K562 (cell line): ENCODE results near the gene DRAXIN. TPM values are rescaled to one million over a fixed set of nuclear protein-coding genes. Genes with fewer than 3 reads are reported as not detected.

Source experiments
- MTA3 ChIP-seq: fragments of 450-650 bp; formaldehyde crosslinking; IDR thresholded peaks from 2 replicates; pipeline ENCODE4 v1.6.1; 2017; ENCODE audit warnings: mild to moderate bottlenecking, borderline replicate concordance
- NR4A1 ChIP-seq, 2 experiments: fragments of 250-450 bp in 1 of 2; fragments of 450-650 bp in 1 of 2; sonication (Bioruptor Pico) in 1 of 2; IDR thresholded peaks; 2 replicates each; pipeline versions ENCODE4 v1.4.0 to v1.6.1; 2016 to 2020; ENCODE audit warnings: mild to moderate bottlenecking in 2 of 2, missing compliant biosample characterization in 1 of 2, missing genetic modification characterization in 1 of 2, moderate library complexity in 1 of 2
- PTTG1 ChIP-seq: fragments of 450-650 bp; IDR thresholded peaks from 2 replicates; pipeline ENCODE4 v1.6.1; 2016; ENCODE audit warnings: low read depth, mild to moderate bottlenecking, missing genetic modification characterization, missing compliant biosample characterization
- RNF2 ChIP-seq: sonication (generic); IDR thresholded peaks from 2 replicates; pipeline ENCODE4 v1.6.1; 2016
- RUNX1 ChIP-seq: sonication (generic); IDR thresholded peaks from 2 replicates; pipeline ENCODE4 v1.6.1; 2016; ENCODE audit warnings: antibody characterized with exemption, low read depth
- SRSF3 ChIP-seq: fragments of 200-400 bp; formaldehyde crosslinking; IDR thresholded peaks from 2 replicates; pipeline ENCODE4 v1.6.1; 2016; ENCODE audit warnings: mild to moderate bottlenecking, low read length, moderate library complexity; ENCODE audit not compliant: insufficient read depth
- TAF9B ChIP-seq: fragments of 450-650 bp; IDR thresholded peaks from 2 replicates; pipeline ENCODE4 v1.6.1; 2018; ENCODE audit warnings: mild to moderate bottlenecking; ENCODE audit not compliant: partially characterized antibody
- TCF3 ChIP-seq: sonication (generic); formaldehyde crosslinking; IDR thresholded peaks from 2 replicates; pipeline ENCODE4 v1.4.0; 2020; ENCODE audit warnings: mild to moderate bottlenecking, missing genetic modification reagents
- ZBED1 ChIP-seq: IDR thresholded peaks from 2 replicates; pipeline ENCODE4 v1.6.1; 2014
- ZBTB1 ChIP-seq: sonication (generic); formaldehyde crosslinking; IDR thresholded peaks from 2 replicates; pipeline ENCODE4 v1.8.1; 2023; ENCODE audit warnings: missing genetic modification reagents, low read depth, mild to moderate bottlenecking, borderline replicate concordance
- ZZZ3 ChIP-seq: fragments of 450-650 bp; IDR thresholded peaks from 2 replicates; pipeline ENCODE4 v1.6.1; 2016; ENCODE audit warnings: antibody characterized with exemption, mild to moderate bottlenecking, moderate library complexity
- polyA plus RNA-seq, 8 experiments: library from polyadenylated mRNA; depleted of rRNA in 4 of 8; stranded (reverse) in 5 of 8; unstranded in 3 of 8; fragments of >200 nt; fragmentation: Nextera tagmentation in 2 of 8; fragmentation: Illumina TruSeq in 1 of 8; extraction: Ambion mirVana in 2 of 8; extraction: Trizol in 1 of 8; gene quantifications; 2 replicates each; pipeline versions ENCODE4 v1.2.1 to v1.2.3, GENCODE V29; 2011 to 2014; ENCODE audit warnings: inconsistent platforms in 1 of 8, missing spikeins in 1 of 8
- total RNA-seq, 7 experiments: library from RNA; depleted of rRNA in 6 of 7; stranded (reverse); fragments of >200 nt in 6 of 7; fragmentation: Illumina TruSeq in 2 of 7; extraction: Trizol in 2 of 7; gene quantifications; 2 replicates each; pipeline versions ENCODE4 v1.2.1 to v1.2.3, GENCODE V29; 2011 to 2021; ENCODE audit warnings: low replicate concordance in 1 of 7
- TF ChIP-seq, protein P1 (sequence below): sonication (generic); formaldehyde crosslinking; IDR thresholded peaks from 2 replicates; pipeline ENCODE4 v1.8.0; 2022; ENCODE audit warnings: missing genetic modification reagents, mild to moderate bottlenecking, borderline replicate concordance
- TF ChIP-seq, protein P2 (sequence below), 2 experiments: IDR thresholded peaks in 1 of 2; conservative IDR thresholded peaks in 1 of 2; 2 replicates each; pipeline ENCODE4 v1.6.1; 2016; ENCODE audit warnings: low read depth in 2 of 2, mild to moderate bottlenecking in 1 of 2, missing compliant biosample characterization in 1 of 2, missing genetic modification characterization in 1 of 2, moderate library complexity in 1 of 2
- TF ChIP-seq, protein P3 (sequence below): IDR thresholded peaks from 3 replicates; pipeline ENCODE4 v1.6.1; 2011; ENCODE audit warnings: borderline replicate concordance, mild to moderate bottlenecking; ENCODE audit not compliant: insufficient read length, insufficient read depth
- TF ChIP-seq, protein P4 (sequence below): sonication (generic); formaldehyde crosslinking; IDR thresholded peaks from 2 replicates; pipeline ENCODE4 v1.8.1; 2023; ENCODE audit warnings: missing genetic modification reagents, mild to moderate bottlenecking, borderline replicate concordance

DRAXIN gene
- total and polyA plus RNA-seq, 9 of the 15 experiments (the other 6 are each of a cell fraction or from before 2014, with no cell fraction given) = 0.01 to 0.04 (median 0.01) TPM; not detected in 6

DNA sequence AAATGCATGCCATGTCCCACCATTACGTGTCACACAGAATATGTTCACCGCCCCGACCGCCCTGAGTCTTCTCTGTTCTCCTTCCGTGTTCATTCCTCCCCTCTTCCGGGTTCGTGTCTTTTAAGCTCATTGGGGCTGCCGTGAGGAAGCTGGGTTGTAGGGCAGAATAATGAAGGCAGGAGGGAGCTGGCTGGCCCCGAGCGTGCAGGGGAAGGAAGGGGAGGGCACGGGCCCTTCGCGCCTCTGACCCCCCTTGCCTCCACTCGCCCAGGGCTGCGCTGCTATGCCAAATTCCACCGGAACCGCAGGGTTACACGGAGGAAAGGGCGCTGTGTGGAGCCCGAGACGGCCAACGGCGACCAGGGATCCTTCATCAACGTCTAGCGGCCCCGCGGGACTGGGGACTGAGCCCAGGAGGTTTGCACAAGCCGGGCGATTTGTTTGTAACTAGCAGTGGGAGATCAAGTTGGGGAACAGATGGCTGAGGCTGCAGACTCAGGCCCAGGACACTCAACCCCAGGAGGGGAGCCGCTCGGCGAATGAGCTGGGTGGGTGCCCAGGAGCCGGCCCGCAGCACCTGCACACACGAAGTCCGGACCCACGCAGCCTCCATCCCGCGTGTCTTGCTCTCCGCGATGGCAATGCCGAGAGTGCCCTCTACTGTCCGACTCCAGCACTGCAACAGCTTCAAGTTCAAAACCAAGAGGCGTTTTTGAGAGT is 28.0 kb downstream of the DRAXIN start (continued):
- TF ChIP-seq, protein P1, sequence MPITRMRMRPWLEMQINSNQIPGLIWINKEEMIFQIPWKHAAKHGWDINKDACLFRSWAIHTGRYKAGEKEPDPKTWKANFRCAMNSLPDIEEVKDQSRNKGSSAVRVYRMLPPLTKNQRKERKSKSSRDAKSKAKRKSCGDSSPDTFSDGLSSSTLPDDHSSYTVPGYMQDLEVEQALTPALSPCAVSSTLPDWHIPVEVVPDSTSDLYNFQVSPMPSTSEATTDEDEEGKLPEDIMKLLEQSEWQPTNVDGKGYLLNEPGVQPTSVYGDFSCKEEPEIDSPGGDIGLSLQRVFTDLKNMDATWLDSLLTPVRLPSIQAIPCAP (CRISPR knock-in tag) = 0 out of 2 replicates have a peak, but pooled peaks have one; percentile 23
- TF ChIP-seq, protein P2, sequence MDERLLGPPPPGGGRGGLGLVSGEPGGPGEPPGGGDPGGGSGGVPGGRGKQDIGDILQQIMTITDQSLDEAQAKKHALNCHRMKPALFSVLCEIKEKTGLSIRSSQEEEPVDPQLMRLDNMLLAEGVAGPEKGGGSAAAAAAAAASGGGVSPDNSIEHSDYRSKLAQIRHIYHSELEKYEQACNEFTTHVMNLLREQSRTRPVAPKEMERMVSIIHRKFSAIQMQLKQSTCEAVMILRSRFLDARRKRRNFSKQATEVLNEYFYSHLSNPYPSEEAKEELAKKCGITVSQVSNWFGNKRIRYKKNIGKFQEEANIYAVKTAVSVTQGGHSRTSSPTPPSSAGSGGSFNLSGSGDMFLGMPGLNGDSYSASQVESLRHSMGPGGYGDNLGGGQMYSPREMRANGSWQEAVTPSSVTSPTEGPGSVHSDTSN (CRISPR knock-in tag; IDR thresholded peaks at IDR 0.05; ENCODE audit: low read depth) = no peak
- TF ChIP-seq, protein P2 (tag; conservative IDR thresholded peaks at IDR 0.05; ENCODE audit: low read depth) = no peak
- no peak for TF ChIP-seq TAF9B
- peak; percentile 75; the same call in 1 of the 2 replicates for TF ChIP-seq MTA3
- no peak for TF ChIP-seq ZZZ3
- TF ChIP-seq, protein P3, sequence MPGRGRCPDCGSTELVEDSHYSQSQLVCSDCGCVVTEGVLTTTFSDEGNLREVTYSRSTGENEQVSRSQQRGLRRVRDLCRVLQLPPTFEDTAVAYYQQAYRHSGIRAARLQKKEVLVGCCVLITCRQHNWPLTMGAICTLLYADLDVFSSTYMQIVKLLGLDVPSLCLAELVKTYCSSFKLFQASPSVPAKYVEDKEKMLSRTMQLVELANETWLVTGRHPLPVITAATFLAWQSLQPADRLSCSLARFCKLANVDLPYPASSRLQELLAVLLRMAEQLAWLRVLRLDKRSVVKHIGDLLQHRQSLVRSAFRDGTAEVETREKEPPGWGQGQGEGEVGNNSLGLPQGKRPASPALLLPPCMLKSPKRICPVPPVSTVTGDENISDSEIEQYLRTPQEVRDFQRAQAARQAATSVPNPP = no peak
- TF ChIP-seq RNF2 = peak; percentile 66; the same call in 1 of the 2 replicates
- TF ChIP-seq ZBTB1 (CRISPR knock-in tag) = peak; percentile 64; the same call in 1 of the 2 replicates
- TF ChIP-seq RUNX1 = no peak
- TF ChIP-seq NR4A1 (CRISPR knock-in tag; IDR thresholded peaks at IDR 0.05) = no peak
- TF ChIP-seq NR4A1 (tag; IDR thresholded peaks at IDR 0.05) = no peak
- TF ChIP-seq PTTG1 (tag) = no peak
- TF ChIP-seq, protein P4, sequence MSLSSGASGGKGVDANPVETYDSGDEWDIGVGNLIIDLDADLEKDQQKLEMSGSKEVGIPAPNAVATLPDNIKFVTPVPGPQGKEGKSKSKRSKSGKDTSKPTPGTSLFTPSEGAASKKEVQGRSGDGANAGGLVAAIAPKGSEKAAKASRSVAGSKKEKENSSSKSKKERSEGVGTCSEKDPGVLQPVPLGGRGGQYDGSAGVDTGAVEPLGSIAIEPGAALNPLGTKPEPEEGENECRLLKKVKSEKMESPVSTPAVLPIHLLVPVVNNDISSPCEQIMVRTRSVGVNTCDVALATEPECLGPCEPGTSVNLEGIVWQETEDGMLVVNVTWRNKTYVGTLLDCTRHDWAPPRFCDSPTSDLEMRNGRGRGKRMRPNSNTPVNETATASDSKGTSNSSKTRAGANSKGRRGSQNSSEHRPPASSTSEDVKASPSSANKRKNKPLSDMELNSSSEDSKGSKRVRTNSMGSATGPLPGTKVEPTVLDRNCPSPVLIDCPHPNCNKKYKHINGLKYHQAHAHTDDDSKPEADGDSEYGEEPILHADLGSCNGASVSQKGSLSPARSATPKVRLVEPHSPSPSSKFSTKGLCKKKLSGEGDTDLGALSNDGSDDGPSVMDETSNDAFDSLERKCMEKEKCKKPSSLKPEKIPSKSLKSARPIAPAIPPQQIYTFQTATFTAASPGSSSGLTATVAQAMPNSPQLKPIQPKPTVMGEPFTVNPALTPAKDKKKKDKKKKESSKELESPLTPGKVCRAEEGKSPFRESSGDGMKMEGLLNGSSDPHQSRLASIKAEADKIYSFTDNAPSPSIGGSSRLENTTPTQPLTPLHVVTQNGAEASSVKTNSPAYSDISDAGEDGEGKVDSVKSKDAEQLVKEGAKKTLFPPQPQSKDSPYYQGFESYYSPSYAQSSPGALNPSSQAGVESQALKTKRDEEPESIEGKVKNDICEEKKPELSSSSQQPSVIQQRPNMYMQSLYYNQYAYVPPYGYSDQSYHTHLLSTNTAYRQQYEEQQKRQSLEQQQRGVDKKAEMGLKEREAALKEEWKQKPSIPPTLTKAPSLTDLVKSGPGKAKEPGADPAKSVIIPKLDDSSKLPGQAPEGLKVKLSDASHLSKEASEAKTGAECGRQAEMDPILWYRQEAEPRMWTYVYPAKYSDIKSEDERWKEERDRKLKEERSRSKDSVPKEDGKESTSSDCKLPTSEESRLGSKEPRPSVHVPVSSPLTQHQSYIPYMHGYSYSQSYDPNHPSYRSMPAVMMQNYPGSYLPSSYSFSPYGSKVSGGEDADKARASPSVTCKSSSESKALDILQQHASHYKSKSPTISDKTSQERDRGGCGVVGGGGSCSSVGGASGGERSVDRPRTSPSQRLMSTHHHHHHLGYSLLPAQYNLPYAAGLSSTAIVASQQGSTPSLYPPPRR = no peak
- no peak for TF ChIP-seq ZBED1
- TF ChIP-seq TCF3 = no peak
- TF ChIP-seq SRSF3 = no peak
